ENCODE measurements around the gene RAD51B. TPM values are rescaled to one million over a fixed set of nuclear protein-coding genes. Genes with fewer than 3 reads are reported as not detected.

RAD51B gene
- total and polyA plus RNA-seq, 2 of the 13 experiments (the other 11 are each of a cell fraction or from before 2014, with no cell fraction given): 7.0 to 9.5 TPM

DNA sequence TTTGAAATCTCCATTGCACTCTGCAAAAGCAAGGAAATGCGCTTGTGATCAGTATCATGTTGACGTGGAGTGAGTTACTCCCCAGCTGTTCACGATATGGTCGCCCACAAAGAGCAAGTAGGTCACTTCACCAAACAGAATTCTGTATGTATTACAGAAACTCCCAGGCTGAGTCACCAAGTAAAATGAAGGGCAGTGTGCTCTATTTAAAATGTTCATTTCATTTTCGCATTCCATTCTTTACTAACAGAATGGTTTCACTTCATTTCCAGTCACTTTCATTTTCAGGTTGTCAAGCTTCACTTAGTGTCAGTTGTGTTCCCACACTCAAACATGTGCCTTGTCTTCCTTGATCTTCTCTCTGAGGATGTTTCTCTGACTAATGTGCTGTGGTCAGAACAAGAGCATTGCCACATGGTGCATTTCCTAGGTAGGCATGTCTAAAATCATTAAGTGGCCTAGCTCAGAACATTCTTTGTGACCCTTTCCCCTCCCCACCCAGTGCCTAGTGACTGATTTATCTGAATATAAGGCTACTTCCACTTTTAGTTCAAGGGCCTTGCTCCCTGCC, 391.2 kb downstream of the RAD51B start:
- no peaks in the 10 kb centered on the region for H4K20me1 ChIP-seq (ENCODE audit: insufficient read depth, low read length)
- no TSS peak for BruUV-seq (replicated peaks)
- ChIA-PET CTCF (ENCODE audit: low intra/inter-chr PET ratio, low total read pairs) (no interaction called here), POLR2A (no interaction called here)
- no peaks in the 10 kb centered on the region for H3K79me2 ChIP-seq (ENCODE audit: insufficient read depth, low read length)
- no peak for TF ChIP-seq JUNB (CRISPR knock-in tag; IDR thresholded peaks at IDR 0.05; ENCODE audit: borderline replicate concordance)
- TF ChIP-seq ZNF883 (CRISPR knock-in tag; IDR thresholded peaks at IDR 0.05; ENCODE audit: not compliant biosample characterization): no peak
- no peak for TF ChIP-seq TEAD2 (CRISPR knock-in tag; IDR thresholded peaks at IDR 0.05)
- TF ChIP-seq GFI1 (CRISPR knock-in tag; IDR thresholded peaks at IDR 0.05; ENCODE audit: borderline replicate concordance): no peak
- TF ChIP-seq NAIF1 (CRISPR knock-in tag; IDR thresholded peaks at IDR 0.05; ENCODE audit: borderline replicate concordance): no peak
- no peak for TF ChIP-seq HOXA5 (CRISPR knock-in tag; IDR thresholded peaks at IDR 0.05)
- TF ChIP-seq, protein P1, sequence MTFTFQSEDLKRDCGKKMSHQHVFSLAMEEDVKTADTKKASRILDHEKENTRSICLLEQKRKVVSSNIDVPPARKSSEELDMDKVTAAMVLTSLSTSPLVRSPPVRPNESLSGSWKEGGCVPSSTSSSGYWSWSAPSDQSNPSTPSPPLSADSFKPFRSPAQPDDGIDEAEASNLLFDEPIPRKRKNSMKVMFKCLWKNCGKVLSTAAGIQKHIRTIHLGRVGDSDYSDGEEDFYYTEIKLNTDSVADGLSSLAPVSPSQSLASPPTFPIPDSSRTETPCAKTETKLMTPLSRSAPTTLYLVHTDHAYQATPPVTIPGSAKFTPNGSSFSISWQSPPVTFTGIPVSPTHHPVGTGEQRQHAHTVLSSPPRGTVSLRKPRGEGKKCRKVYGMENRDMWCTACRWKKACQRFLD (CRISPR knock-in tag; IDR thresholded peaks at IDR 0.05; ENCODE audit: borderline replicate concordance): no peak
- no peak for TF ChIP-seq ZNF724P (CRISPR knock-in tag; IDR thresholded peaks at IDR 0.05; ENCODE audit: borderline replicate concordance)
- TF ChIP-seq ZNF20 (CRISPR knock-in tag; IDR thresholded peaks at IDR 0.05): no peak
- no peak overlapping the region for H3K4me3 ChIP-seq (replicated peaks in 1 of 3; ENCODE audit: insufficient read depth in 1 of 3, low read depth in 2 of 3, low read length in 3 of 3)
- H2AFZ ChIP-seq (ENCODE audit: low read length): no peak overlapping the region
- H3K4me1 ChIP-seq (ENCODE audit: insufficient read depth, low read length): peaks cover 11% of the 10 kb centered on the region; the same call in 1 of the 2 replicates
- H3K27me3 ChIP-seq (ENCODE audit: control insufficient read depth in 1 of 2, insufficient read depth in 2 of 2, low read length in 2 of 2): no peaks in the 10 kb centered on the region
- FAIRE-seq (no peak), ATAC-seq (no peak), DNase-seq (ENCODE audit: low spot score) (peak; percentile 39)
- H3K27ac ChIP-seq (ENCODE audit: extremely low read length, insufficient read depth, low read length): no peak overlapping the region
- 84% methylated on average over 5 of the region's 5 CpGs for WGBS (ENCODE audit: low lambda C conversion rate)
- no peak overlapping the region for H3K9ac ChIP-seq (ENCODE audit: insufficient read depth, low read depth, low read length)
- in situ Hi-C loops (cut with HindIII; ENCODE audit: extremely low pct_ligation_motif_present, low pct_unique_long_range_greater_than_20kb) (no loop called here), intact Hi-C loops (cut with micrococcal nuclease; ENCODE audit: unreplicated experiment) (no loop called here)
- no peaks in the 10 kb centered on the region for H3K9me3 ChIP-seq (ENCODE audit: low read length)
- no peak overlapping the region for H3K4me2 ChIP-seq (ENCODE audit: low read depth, low read length)
- no peaks in the 10 kb centered on the region for H3K36me3 ChIP-seq (replicated peaks in 1 of 2; ENCODE audit: control insufficient read depth in 1 of 2, insufficient read depth in 2 of 2, low read length in 2 of 2)

Data from HepG2 (cell line).